SK-N-SH treated with all-trans-retinoic acid at 6 μM for 48 hours (cell line): ENCODE data around the gene HNRNPCL1.
A peak's percentile ranks its signal among the peaks of the same experiment; 100 is the strongest.

Experiments used
- ATAC-seq: fragments of 200-7000 bp; cut with Tn5 transposase; 3 replicates; pipeline ENCODE4 v1.9.1; 2020; ENCODE audit warnings: mild to moderate bottlenecking, moderate library complexity
- BACH2 ChIP-seq: fragments of 250-450 bp; sonication (Bioruptor Pico); IDR thresholded peaks from 2 replicates; pipeline ENCODE4 v1.9.0; 2021; ENCODE audit warnings: mild to moderate bottlenecking, borderline replicate concordance
- CSDC2 ChIP-seq: fragments of 250-450 bp; sonication (Bioruptor Pico); IDR thresholded peaks from 2 replicates; pipeline ENCODE4 v1.5.0; 2020; ENCODE audit warnings: mild to moderate bottlenecking, moderate library complexity
- ESRRG ChIP-seq: fragments of 250-450 bp; sonication (Bioruptor Pico); IDR thresholded peaks from 2 replicates; pipeline ENCODE4 v1.6.1; 2021; ENCODE audit warnings: mild to moderate bottlenecking
- GLIS3 ChIP-seq: fragments of 250-450 bp; sonication (Bioruptor Pico); IDR thresholded peaks from 2 replicates; pipeline ENCODE4 v1.5.0; 2020; ENCODE audit warnings: mild to moderate bottlenecking, moderate library complexity
- ISL1 ChIP-seq: fragments of 250-450 bp; sonication (Bioruptor Pico); IDR thresholded peaks from 2 replicates; pipeline ENCODE4 v2.1.2; 2022; ENCODE audit warnings: mild to moderate bottlenecking, moderate library complexity
- OSR1 ChIP-seq: fragments of 250-450 bp; sonication (Bioruptor Pico); IDR thresholded peaks from 2 replicates; pipeline ENCODE4 v1.8.0; 2022; ENCODE audit warnings: moderate library complexity, mild to moderate bottlenecking, inconsistent platforms
- PPARA ChIP-seq: fragments of 250-450 bp; sonication (Bioruptor Pico); IDR thresholded peaks from 2 replicates; pipeline ENCODE4 v1.5.0; 2020; ENCODE audit warnings: mild to moderate bottlenecking, borderline replicate concordance
- TOX ChIP-seq: fragments of 250-450 bp; sonication (Bioruptor Pico); IDR thresholded peaks from 2 replicates; pipeline ENCODE4 v1.8.0; 2021; ENCODE audit warnings: mild to moderate bottlenecking, moderate library complexity, borderline replicate concordance
- ZC3H10 ChIP-seq: fragments of 250-450 bp; sonication (Bioruptor Pico); IDR thresholded peaks from 2 replicates; pipeline ENCODE4 v1.5.1; 2021; ENCODE audit warnings: mild to moderate bottlenecking, moderate library complexity
- ZNF565 ChIP-seq: fragments of 450-650 bp; formaldehyde crosslinking; conservative IDR thresholded peaks from 2 replicates; pipeline ENCODE4 v1.5.0; 2020; ENCODE audit warnings: low read depth, mild to moderate bottlenecking, moderate library complexity
- ZNF8 ChIP-seq: fragments of 450-650 bp; formaldehyde crosslinking; IDR thresholded peaks from 2 replicates; pipeline ENCODE4 v1.5.0; 2020; ENCODE audit warnings: mild to moderate bottlenecking, moderate library complexity
- TF ChIP-seq, protein P1 (sequence below): fragments of 250-450 bp; sonication (Bioruptor Pico); IDR thresholded peaks from 2 replicates; pipeline ENCODE4 v1.5.1; 2020; ENCODE audit warnings: low read depth, mild to moderate bottlenecking, moderate library complexity
- TF ChIP-seq, protein P2 (sequence below): fragments of 250-450 bp; sonication (Bioruptor Pico); IDR thresholded peaks from 2 replicates; pipeline ENCODE4 v1.8.0; 2020; ENCODE audit warnings: mild to moderate bottlenecking, moderate library complexity, borderline replicate concordance
- TF ChIP-seq, protein P3 (sequence below): fragments of 250-450 bp; sonication (Bioruptor Pico); IDR thresholded peaks from 2 replicates; pipeline ENCODE4 v1.5.1; 2021; ENCODE audit warnings: mild to moderate bottlenecking, moderate library complexity

The HNRNPCL1 gene

DNA sequence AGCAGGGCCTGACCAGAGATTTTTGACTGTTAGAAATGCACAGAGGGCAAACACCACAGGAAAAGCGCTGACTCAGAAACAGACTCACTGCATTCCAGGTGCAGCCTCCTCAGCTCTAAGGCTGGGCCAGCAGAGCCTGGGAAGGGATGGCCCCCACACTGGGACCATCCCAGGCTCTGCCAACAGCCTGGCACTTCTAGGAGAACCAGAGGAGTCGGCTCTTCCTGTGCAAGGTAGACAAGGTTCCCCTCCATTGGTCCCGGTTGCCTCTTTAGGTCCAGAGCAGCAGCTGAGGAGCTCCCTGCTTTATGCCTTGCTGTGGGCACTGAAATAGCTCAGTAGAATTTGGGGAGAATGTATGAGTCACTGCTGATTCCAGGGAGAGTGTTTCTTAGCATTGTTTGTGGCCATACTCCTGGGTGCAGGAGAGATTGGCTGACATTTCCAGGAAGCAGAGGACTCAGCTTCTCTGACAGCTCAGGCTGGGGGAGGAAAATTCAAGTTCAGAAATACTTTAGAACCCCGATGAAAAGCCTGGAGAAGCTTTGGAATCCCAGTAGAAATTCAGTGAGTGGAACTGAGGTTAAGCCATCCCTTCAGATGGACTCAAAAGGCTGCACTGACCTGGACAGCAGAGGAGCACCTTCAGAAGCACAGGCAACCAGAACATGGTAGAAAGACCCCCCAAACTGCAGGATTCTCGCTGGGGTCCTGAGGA, 37.7 kb downstream of the HNRNPCL1 start:
- ATAC-seq: peak; percentile 88
- TF ChIP-seq PPARA (no peak), ZNF8 (no peak), ZC3H10 (CRISPR knock-in tag) (no peak), ISL1 (CRISPR knock-in tag) (no peak), TOX (CRISPR knock-in tag) (no peak), GLIS3 (CRISPR knock-in tag) (no peak), ESRRG (CRISPR knock-in tag) (no peak)
- TF ChIP-seq, protein P1, sequence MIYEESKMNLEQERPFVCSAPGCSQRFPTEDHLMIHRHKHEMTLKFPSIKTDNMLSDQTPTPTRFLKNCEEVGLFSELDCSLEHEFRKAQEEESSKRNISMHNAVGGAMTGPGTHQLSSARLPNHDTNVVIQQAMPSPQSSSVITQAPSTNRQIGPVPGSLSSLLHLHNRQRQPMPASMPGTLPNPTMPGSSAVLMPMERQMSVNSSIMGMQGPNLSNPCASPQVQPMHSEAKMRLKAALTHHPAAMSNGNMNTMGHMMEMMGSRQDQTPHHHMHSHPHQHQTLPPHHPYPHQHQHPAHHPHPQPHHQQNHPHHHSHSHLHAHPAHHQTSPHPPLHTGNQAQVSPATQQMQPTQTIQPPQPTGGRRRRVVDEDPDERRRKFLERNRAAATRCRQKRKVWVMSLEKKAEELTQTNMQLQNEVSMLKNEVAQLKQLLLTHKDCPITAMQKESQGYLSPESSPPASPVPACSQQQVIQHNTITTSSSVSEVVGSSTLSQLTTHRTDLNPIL: no peak
- TF ChIP-seq, protein P2, sequence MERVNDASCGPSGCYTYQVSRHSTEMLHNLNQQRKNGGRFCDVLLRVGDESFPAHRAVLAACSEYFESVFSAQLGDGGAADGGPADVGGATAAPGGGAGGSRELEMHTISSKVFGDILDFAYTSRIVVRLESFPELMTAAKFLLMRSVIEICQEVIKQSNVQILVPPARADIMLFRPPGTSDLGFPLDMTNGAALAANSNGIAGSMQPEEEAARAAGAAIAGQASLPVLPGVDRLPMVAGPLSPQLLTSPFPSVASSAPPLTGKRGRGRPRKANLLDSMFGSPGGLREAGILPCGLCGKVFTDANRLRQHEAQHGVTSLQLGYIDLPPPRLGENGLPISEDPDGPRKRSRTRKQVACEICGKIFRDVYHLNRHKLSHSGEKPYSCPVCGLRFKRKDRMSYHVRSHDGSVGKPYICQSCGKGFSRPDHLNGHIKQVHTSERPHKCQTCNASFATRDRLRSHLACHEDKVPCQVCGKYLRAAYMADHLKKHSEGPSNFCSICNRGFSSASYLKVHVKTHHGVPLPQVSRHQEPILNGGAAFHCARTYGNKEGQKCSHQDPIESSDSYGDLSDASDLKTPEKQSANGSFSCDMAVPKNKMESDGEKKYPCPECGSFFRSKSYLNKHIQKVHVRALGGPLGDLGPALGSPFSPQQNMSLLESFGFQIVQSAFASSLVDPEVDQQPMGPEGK (CRISPR knock-in tag): no peak
- TF ChIP-seq, protein P3, sequence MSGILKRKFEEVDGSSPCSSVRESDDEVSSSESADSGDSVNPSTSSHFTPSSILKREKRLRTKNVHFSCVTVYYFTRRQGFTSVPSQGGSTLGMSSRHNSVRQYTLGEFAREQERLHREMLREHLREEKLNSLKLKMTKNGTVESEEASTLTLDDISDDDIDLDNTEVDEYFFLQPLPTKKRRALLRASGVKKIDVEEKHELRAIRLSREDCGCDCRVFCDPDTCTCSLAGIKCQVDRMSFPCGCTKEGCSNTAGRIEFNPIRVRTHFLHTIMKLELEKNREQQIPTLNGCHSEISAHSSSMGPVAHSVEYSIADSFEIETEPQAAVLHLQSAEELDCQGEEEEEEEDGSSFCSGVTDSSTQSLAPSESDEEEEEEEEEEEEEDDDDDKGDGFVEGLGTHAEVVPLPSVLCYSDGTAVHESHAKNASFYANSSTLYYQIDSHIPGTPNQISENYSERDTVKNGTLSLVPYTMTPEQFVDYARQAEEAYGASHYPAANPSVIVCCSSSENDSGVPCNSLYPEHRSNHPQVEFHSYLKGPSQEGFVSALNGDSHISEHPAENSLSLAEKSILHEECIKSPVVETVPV (CRISPR knock-in tag): no peak

DNA sequence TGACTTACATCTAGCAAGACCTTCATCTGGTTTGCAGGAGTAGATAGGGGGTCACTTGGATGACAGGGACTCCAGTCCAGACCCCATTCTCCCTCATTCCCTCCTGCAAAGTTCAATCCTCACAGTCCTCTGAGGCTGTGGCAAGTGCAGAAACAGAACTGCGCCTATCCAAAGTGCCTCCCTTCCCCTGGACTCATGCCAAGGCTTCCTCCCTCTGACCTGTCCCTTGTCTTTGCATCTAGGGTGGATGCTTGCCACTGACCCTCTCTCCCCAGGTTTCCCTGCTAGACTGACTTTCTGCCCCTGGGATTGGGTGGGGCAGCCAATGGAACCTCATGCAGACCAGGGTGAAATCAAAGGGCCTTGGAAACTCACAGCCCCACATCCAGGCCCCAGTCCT, 38.6 kb downstream of the HNRNPCL1 start:
- ATAC-seq: no peak
- no peak for TF ChIP-seq BACH2 (CRISPR knock-in tag)
- no peak for TF ChIP-seq TOX (CRISPR knock-in tag)
- TF ChIP-seq OSR1 (CRISPR knock-in tag): no peak
- TF ChIP-seq, protein P3 (CRISPR knock-in tag): no peak

DNA sequence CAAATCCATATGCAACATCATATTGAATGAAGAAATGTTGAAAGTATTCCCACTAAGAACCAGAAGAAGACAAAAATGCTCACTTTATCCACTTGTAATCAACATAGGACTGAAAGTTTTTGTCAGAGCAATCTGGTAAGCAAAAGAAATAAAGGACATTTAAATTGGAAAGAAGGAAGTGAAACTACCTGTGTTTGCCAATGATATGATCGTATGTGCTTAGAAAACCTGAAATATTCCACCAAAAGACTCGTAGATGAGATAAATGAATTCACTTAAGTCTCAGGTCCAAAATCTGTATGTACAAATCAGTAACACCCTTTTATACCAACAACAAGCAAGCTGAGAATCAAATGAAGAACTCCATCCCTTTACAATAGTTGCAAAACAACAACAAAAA, 48.8 kb downstream of the HNRNPCL1 start:
- TF ChIP-seq ZC3H10 (CRISPR knock-in tag) (no peak), TOX (CRISPR knock-in tag) (no peak), CSDC2 (CRISPR knock-in tag) (no peak), ZNF8 (no peak), ZNF565 (CRISPR knock-in tag) (no peak)
- no peak for ATAC-seq

DNA sequence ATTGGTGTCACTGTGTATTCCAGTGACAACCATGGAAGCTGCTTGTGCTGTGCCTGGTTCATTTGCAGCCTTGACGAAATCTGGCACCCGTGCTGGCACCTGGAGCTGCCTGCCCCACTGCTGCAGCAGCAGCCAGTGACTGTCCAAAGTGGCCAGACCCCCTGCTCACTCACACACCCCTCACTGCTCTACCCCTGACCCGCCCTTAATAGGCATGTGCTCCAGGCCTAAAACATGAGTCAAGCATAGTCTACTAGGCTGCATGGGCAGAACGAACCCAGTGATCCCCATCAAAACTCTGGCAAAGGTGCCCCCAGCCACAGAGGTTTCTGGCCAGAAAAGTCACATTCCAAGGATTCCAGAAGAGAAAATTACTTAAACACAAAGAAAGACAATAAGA, 49.6 kb downstream of the HNRNPCL1 start:
- ATAC-seq: no peak

More for the DNA sequence above, 49.6 kb downstream of the HNRNPCL1 start:
- no peak for TF ChIP-seq CSDC2 (CRISPR knock-in tag)
- no peak for TF ChIP-seq ESRRG (CRISPR knock-in tag)
- no peak for TF ChIP-seq ZNF8
- TF ChIP-seq ZC3H10 (CRISPR knock-in tag): no peak
